Suprapubic skin (tissue), 4 donors: ENCODE results near the gene PTPRD.

Experiments
- POLR2A ChIP-seq, 2 donors: fragments of 450-650 bp; IDR thresholded peaks; one replicate each; pipeline ENCODE4 v1.6.1; 2017; ENCODE audit warnings: antibody characterized with exemption in 2 of 2, mild to moderate bottlenecking in 2 of 2, moderate library complexity in 2 of 2
- POLR2AphosphoS5 ChIP-seq, 3 donors: sonication (generic); formaldehyde crosslinking; IDR thresholded peaks; one replicate each; pipeline ENCODE4 v1.6.1; 2017; ENCODE audit warnings: antibody characterized with exemption in 3 of 3
- TF ChIP-seq, protein P1 (sequence below), 2 donors: fragments of 200-600 bp in 1 of 2; fragments of 450-650 bp in 1 of 2; sonication (generic) in 1 of 2; IDR thresholded peaks; one replicate each; pipeline ENCODE4 v1.5.1; 2016 to 2019; ENCODE audit warnings: antibody characterized with exemption in 2 of 2, mild to moderate bottlenecking in 1 of 2, moderate library complexity in 1 of 2

DNA sequence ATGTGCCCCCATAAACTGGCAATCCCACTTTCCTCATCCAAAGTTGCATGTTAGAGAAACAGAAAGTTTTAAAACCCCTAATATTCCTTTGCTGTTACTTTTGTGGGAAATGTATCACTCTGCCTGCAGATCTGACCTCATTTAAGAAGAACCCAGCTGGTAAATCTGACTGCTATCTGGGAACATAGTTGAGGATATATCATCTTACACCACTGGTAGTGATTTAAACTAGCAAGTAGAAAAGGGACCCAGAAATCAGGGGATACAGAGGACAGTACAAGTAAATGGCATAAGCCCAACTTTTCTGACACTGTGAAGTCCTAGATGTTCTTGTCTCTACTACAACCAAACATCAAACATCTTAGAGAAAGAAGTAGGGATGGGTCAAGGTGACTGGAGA lies 1752.7 kb downstream of the PTPRD start:
- TF ChIP-seq, protein P1, sequence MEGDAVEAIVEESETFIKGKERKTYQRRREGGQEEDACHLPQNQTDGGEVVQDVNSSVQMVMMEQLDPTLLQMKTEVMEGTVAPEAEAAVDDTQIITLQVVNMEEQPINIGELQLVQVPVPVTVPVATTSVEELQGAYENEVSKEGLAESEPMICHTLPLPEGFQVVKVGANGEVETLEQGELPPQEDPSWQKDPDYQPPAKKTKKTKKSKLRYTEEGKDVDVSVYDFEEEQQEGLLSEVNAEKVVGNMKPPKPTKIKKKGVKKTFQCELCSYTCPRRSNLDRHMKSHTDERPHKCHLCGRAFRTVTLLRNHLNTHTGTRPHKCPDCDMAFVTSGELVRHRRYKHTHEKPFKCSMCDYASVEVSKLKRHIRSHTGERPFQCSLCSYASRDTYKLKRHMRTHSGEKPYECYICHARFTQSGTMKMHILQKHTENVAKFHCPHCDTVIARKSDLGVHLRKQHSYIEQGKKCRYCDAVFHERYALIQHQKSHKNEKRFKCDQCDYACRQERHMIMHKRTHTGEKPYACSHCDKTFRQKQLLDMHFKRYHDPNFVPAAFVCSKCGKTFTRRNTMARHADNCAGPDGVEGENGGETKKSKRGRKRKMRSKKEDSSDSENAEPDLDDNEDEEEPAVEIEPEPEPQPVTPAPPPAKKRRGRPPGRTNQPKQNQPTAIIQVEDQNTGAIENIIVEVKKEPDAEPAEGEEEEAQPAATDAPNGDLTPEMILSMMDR (IDR thresholded peaks at IDR 0.05): no peak
- TF ChIP-seq POLR2AphosphoS5 (IDR thresholded peaks at IDR 0.05) (no peak), POLR2A (IDR thresholded peaks at IDR 0.05) (no peak)
